Activated T-helper 17 cell treated with anti-CD3 and anti-CD28 coated beads, Interleukin-2, amount 50 U/mL, for 72 hours (primary cell): ENCODE results near the gene CYTH4. TPM values are rescaled to one million over a fixed set of nuclear protein-coding genes. Genes with fewer than 3 reads are reported as not detected.
"Not testable (repeated sequence)": the region's sequence is repeated elsewhere in the genome, so short reads cannot be mapped to it uniquely, and the experiment has no call there.

Experiments
- ATAC-seq: fragments of 150-1000 bp; cut with Tn5 transposase; replicated peaks from 2 replicates; pipeline ENCODE4 v1.10.0; 2021; ENCODE audit warnings: mild to moderate bottlenecking, moderate library complexity
- H3K27ac Mint-ChIP-seq: one replicate; pipeline ENCODE4 v1.8.0; 2022; ENCODE audit warnings: mixed read lengths
- H3K27me3 Mint-ChIP-seq: one replicate; pipeline ENCODE4 v1.8.0; 2022; ENCODE audit warnings: mixed read lengths
- H3K36me3 Mint-ChIP-seq: one replicate; pipeline ENCODE4 v1.8.0; 2022; ENCODE audit warnings: low read depth, mild to moderate bottlenecking, mixed read lengths
- H3K4me1 Mint-ChIP-seq: one replicate; pipeline ENCODE4 v1.8.0; 2022; ENCODE audit warnings: mixed read lengths
- H3K4me3 Mint-ChIP-seq: one replicate; pipeline ENCODE4 v1.8.0; 2022; ENCODE audit warnings: mild to moderate bottlenecking, mixed read lengths
- H3K9me3 Mint-ChIP-seq: one replicate; pipeline ENCODE4 v1.8.0; 2022; ENCODE audit warnings: mixed read lengths
- total RNA-seq, 2 donors: library from RNA; stranded (reverse); gene quantifications; one replicate each; pipeline ENCODE4 v1.2.3, GENCODE V29; 2022

Gene CYTH4
- total RNA-seq, 2 donors from 2014 or later: 53.7 to 124 TPM

- peaks cover 42% of the 10 kb centered on the region for H3K27me3 Mint-ChIP-seq
- H3K27ac Mint-ChIP-seq, H3K36me3 Mint-ChIP-seq, H3K4me1 Mint-ChIP-seq, H3K9me3 Mint-ChIP-seq, ATAC-seq, H3K4me3 Mint-ChIP-seq: not testable (repeated sequence)
Measured at GRCh38 chr22:37328538-37329237, 46.4 kb downstream of the CYTH4 start.

GRCh38 chr22:37329238-37330140, 47.2 kb downstream of the CYTH4 start:
- Mint-ChIP-seq H3K27ac (no peak overlapping the region), H3K27me3 (peaks cover 43% of the 10 kb centered on the region)
- no peak for ATAC-seq

GRCh38 chr22:37330200-37331033, 48.1 kb downstream of the CYTH4 start:
- Mint-ChIP-seq H3K4me1 (peaks cover 4% of the 10 kb centered on the region), H3K27ac (peak overlapping the region; percentile 24), H3K4me3 (no peak overlapping the region), H3K27me3 (peaks cover 48% of the 10 kb centered on the region), H3K9me3 (no peaks in the 10 kb centered on the region), H3K36me3 (no peaks in the 10 kb centered on the region)
- peak; percentile 82 for ATAC-seq

More at GRCh38 chr22:37329238-37330140, 47.2 kb downstream of the CYTH4 start:
- Mint-ChIP-seq H3K4me3 (no peak overlapping the region), H3K36me3 (no peaks in the 10 kb centered on the region), H3K4me1 (peaks cover 4% of the 10 kb centered on the region), H3K9me3 (no peaks in the 10 kb centered on the region)

- Mint-ChIP-seq H3K4me3 (no peak overlapping the region), H3K27ac (no peak overlapping the region), H3K36me3 (no peaks in the 10 kb centered on the region), H3K27me3 (peaks cover 54% of the 10 kb centered on the region), H3K4me1 (peaks cover 4% of the 10 kb centered on the region), H3K9me3 (no peaks in the 10 kb centered on the region)
- peak; percentile 22 for ATAC-seq
Measured at GRCh38 chr22:37331034-37331428, 48.7 kb downstream of the CYTH4 start.

- no peaks in the 10 kb centered on the region for H3K9me3 Mint-ChIP-seq
- H3K27me3 Mint-ChIP-seq: peaks cover 55% of the 10 kb centered on the region
- H3K4me1 Mint-ChIP-seq: peaks cover 4% of the 10 kb centered on the region
- ATAC-seq: no peak
- no peaks in the 10 kb centered on the region for H3K36me3 Mint-ChIP-seq
- no peak overlapping the region for H3K4me3 Mint-ChIP-seq
- H3K27ac Mint-ChIP-seq: no peak overlapping the region
Measured at GRCh38 chr22:37331856-37332536, 49.7 kb downstream of the CYTH4 start.

GRCh38 chr22:37333724-37334460, 51.6 kb downstream of the CYTH4 start:
- no peak for ATAC-seq
- H3K36me3 Mint-ChIP-seq: no peaks in the 10 kb centered on the region
- H3K4me3 Mint-ChIP-seq: peak overlapping the region; percentile 12
- no peak overlapping the region for H3K27ac Mint-ChIP-seq
- peaks cover 4% of the 10 kb centered on the region for H3K4me1 Mint-ChIP-seq
- H3K9me3 Mint-ChIP-seq: no peaks in the 10 kb centered on the region
- peaks cover 57% of the 10 kb centered on the region for H3K27me3 Mint-ChIP-seq

- Mint-ChIP-seq H3K27me3 (peaks cover 53% of the 10 kb centered on the region), H3K4me1 (peaks cover 4% of the 10 kb centered on the region), H3K4me3 (peak overlapping the region; percentile 12), H3K27ac (no peak overlapping the region), H3K9me3 (no peaks in the 10 kb centered on the region), H3K36me3 (no peaks in the 10 kb centered on the region)
- ATAC-seq: no peak
Measured at GRCh38 chr22:37334461-37334858, 52.2 kb downstream of the CYTH4 start.

- Mint-ChIP-seq H3K4me3 (peak overlapping the region; percentile 11), H3K27ac (no peak overlapping the region)
- ATAC-seq: no peak
Measured at GRCh38 chr22:37334859-37335805, 52.8 kb downstream of the CYTH4 start.

GRCh38 chr22:37335806-37336199, 53.5 kb downstream of the CYTH4 start:
- H3K27ac Mint-ChIP-seq: no peak overlapping the region
- no peaks in the 10 kb centered on the region for H3K36me3 Mint-ChIP-seq
- no peak overlapping the region for H3K4me3 Mint-ChIP-seq
- H3K9me3 Mint-ChIP-seq: no peaks in the 10 kb centered on the region
- no peaks in the 10 kb centered on the region for H3K4me1 Mint-ChIP-seq
- peaks cover 48% of the 10 kb centered on the region for H3K27me3 Mint-ChIP-seq
- no peak for ATAC-seq

More at GRCh38 chr22:37334859-37335805, 52.8 kb downstream of the CYTH4 start:
- Mint-ChIP-seq H3K27me3 (peaks cover 49% of the 10 kb centered on the region), H3K4me1 (peaks cover 4% of the 10 kb centered on the region), H3K9me3 (no peaks in the 10 kb centered on the region), H3K36me3 (no peaks in the 10 kb centered on the region)

- H3K4me1 Mint-ChIP-seq: no peaks in the 10 kb centered on the region
- no peak overlapping the region for H3K27ac Mint-ChIP-seq
- no peaks in the 10 kb centered on the region for H3K36me3 Mint-ChIP-seq
- H3K9me3 Mint-ChIP-seq: no peaks in the 10 kb centered on the region
- H3K4me3 Mint-ChIP-seq: no peak overlapping the region
- H3K27me3 Mint-ChIP-seq: peaks cover 44% of the 10 kb centered on the region
- no peak for ATAC-seq
Measured at GRCh38 chr22:37336579-37336978, 54.3 kb downstream of the CYTH4 start.

- Mint-ChIP-seq H3K4me3 (no peak overlapping the region), H3K4me1 (no peaks in the 10 kb centered on the region), H3K9me3 (no peaks in the 10 kb centered on the region), H3K36me3 (no peaks in the 10 kb centered on the region), H3K27ac (no peak overlapping the region), H3K27me3 (peaks cover 40% of the 10 kb centered on the region)
- no peak for ATAC-seq
Measured at GRCh38 chr22:37337204-37337943, 55.1 kb downstream of the CYTH4 start.
